GM21723 (cell line): ENCODE data around the gene EFCAB11.

Experiments used
- ATAC-seq: cut with Tn5 transposase; IDR thresholded peaks from one replicate; pipeline ENCODE4 v1.9.1; 2021; ENCODE audit warnings: mild to moderate bottlenecking, moderate library complexity; ENCODE audit not compliant: unreplicated experiment

The EFCAB11 gene

GRCh38 chr14:89954070-89955021 lies at the start of gene EFCAB11:
Gene EFCAB11, minus strand, starts transcription at chr14:89954730. Its CDS starts 70 bp downstream, at chr14:89954660.
- ATAC-seq = peak; percentile 83

- ATAC-seq = no peak
Observed at GRCh38 chr14:90003526-90004307, 49.2 kb upstream of the EFCAB11 start.

- ATAC-seq = no peak
Observed at GRCh38 chr14:90000935-90001334, 46.4 kb upstream of the EFCAB11 start.

GRCh38 chr14:89996963-89997362 lies 42.4 kb upstream of the EFCAB11 start:
- ATAC-seq = no peak

GRCh38 chr14:89992273-89992672 lies 37.7 kb upstream of the EFCAB11 start:
- no peak for ATAC-seq

- ATAC-seq = no peak
Observed at GRCh38 chr14:89990623-89991275, 36.2 kb upstream of the EFCAB11 start.

GRCh38 chr14:89990218-89990617 lies 35.7 kb upstream of the EFCAB11 start:
- no peak for ATAC-seq

GRCh38 chr14:89988787-89989186 lies 34.3 kb upstream of the EFCAB11 start:
- no peak for ATAC-seq

- ATAC-seq = no peak
Observed at GRCh38 chr14:89987161-89987475, 32.6 kb upstream of the EFCAB11 start.

- ATAC-seq = no peak
Observed at GRCh38 chr14:89986462-89987160, 32.1 kb upstream of the EFCAB11 start.

GRCh38 chr14:89983375-89983774 lies 28.8 kb upstream of the EFCAB11 start:
- ATAC-seq = peak; percentile 58

- ATAC-seq = no peak
Observed at GRCh38 chr14:89978656-89979055, 24.1 kb upstream of the EFCAB11 start.

GRCh38 chr14:89977668-89978067 lies 23.1 kb upstream of the EFCAB11 start:
- ATAC-seq = no peak

- peak; percentile 63 for ATAC-seq
Observed at GRCh38 chr14:89973234-89973823, 18.8 kb upstream of the EFCAB11 start.

GRCh38 chr14:89965839-89966238 lies 11.3 kb upstream of the EFCAB11 start:
- ATAC-seq = no peak

GRCh38 chr14:89963288-89963978 lies 8.9 kb upstream of the EFCAB11 start:
- no peak for ATAC-seq

- ATAC-seq = no peak
Observed at GRCh38 chr14:89960914-89961313, 6.4 kb upstream of the EFCAB11 start.

GRCh38 chr14:89959853-89960445 lies 5.4 kb upstream of the EFCAB11 start:
- ATAC-seq = no peak

GRCh38 chr14:89958966-89959365 lies 4.4 kb upstream of the EFCAB11 start:
- no peak for ATAC-seq
